DOHH2 (cell line): ENCODE data around the gene PKN1.

Source experiments
- H3F3A ChIP-seq: fragments of 200-600 bp; sonication (generic), shearing (Covaris generic); 2 replicates; pipeline ENCODE4 v1.6.0; 2016; ENCODE audit warnings: antibody characterized with exemption, mild to moderate bottlenecking; ENCODE audit not compliant: control insufficient read depth, insufficient read depth
- H3K27ac ChIP-seq: fragments of 200-600 bp; sonication (generic); 2 replicates; pipeline ENCODE4 v1.5.1; 2014; ENCODE audit warnings: low read depth, mild to moderate bottlenecking, low read length, moderate library complexity
- H3K27me3 ChIP-seq: fragments of 200-600 bp; sonication (generic); 2 replicates; pipeline ENCODE4 v1.6.1; 2014; ENCODE audit warnings: mild to moderate bottlenecking, low read length, mixed read lengths; ENCODE audit not compliant: control insufficient read depth
- H3K36me3 ChIP-seq: fragments of 200-600 bp; sonication (generic); 2 replicates; pipeline ENCODE4 v1.6.1; 2014; ENCODE audit warnings: mild to moderate bottlenecking, low read length, moderate library complexity, mixed read lengths; ENCODE audit not compliant: control insufficient read depth
- H3K4me1 ChIP-seq: fragments of 200-600 bp; sonication (generic); 2 replicates; pipeline ENCODE4 v1.6.1; 2014; ENCODE audit warnings: mild to moderate bottlenecking, low read length, mixed read lengths; ENCODE audit not compliant: control insufficient read depth
- H3K4me2 ChIP-seq: fragments of 200-600 bp; sonication (generic); 2 replicates; pipeline ENCODE4 v1.6.0; 2014; ENCODE audit warnings: mild to moderate bottlenecking, low read length, moderate library complexity
- H3K4me3 ChIP-seq: fragments of 200-600 bp; sonication (generic); 2 replicates; pipeline ENCODE4 v1.5.1; 2014; ENCODE audit warnings: mild to moderate bottlenecking, low read length, mixed read lengths
- H3K79me2 ChIP-seq: fragments of 200-600 bp; sonication (generic); 2 replicates; pipeline ENCODE4 v1.6.1; 2014; ENCODE audit warnings: mild to moderate bottlenecking, low read length, mixed read lengths; ENCODE audit not compliant: control insufficient read depth
- H3K9me2 ChIP-seq: fragments of 200-600 bp; sonication (generic); replicated peaks from 2 replicates; pipeline ENCODE4 v1.6.1; 2014; ENCODE audit warnings: mild to moderate bottlenecking, low read length, mixed read lengths; ENCODE audit not compliant: control insufficient read depth
- H3K9me3 ChIP-seq: fragments of 200-600 bp; sonication (generic); 2 replicates; pipeline ENCODE4 v1.6.1; 2014; ENCODE audit warnings: antibody characterized with exemption, low read length, mixed read lengths; ENCODE audit not compliant: control insufficient read depth, insufficient read depth
- H4K20me1 ChIP-seq: fragments of 200-600 bp; sonication (generic); 2 replicates; pipeline ENCODE4 v1.6.0; 2014; ENCODE audit warnings: low read depth, mild to moderate bottlenecking, antibody characterized with exemption, low read length, moderate library complexity; ENCODE audit not compliant: control insufficient read depth, insufficient read depth
- CTCF ChIP-seq: fragments of 200-600 bp; sonication (generic); IDR thresholded peaks from one replicate; pipeline ENCODE4 v1.5.1; 2014; ENCODE audit warnings: antibody characterized with exemption, mild to moderate bottlenecking, low read depth, low read length; ENCODE audit not compliant: poor library complexity, severe bottlenecking
- EZH2phosphoT487 ChIP-seq: fragments of 200-600 bp; sonication (generic); IDR thresholded peaks from 2 replicates; pipeline ENCODE4 v1.6.1; 2017; ENCODE audit warnings: borderline replicate concordance, mild to moderate bottlenecking, antibody characterized with exemption, low read length, moderate library complexity, mixed read lengths

Gene PKN1

GRCh38 chr19:14432791-14433553 is at the start of gene PKN1:
Gene PKN1 (plus strand): TSS chr19:14433306. CDS start chr19:14433522, 216 bp downstream.
- H3K27ac ChIP-seq, result peak within 1 kb of the TSS; percentile 66
- H3K9me2 ChIP-seq, result no peaks in the 10 kb centered on the region

DNA sequence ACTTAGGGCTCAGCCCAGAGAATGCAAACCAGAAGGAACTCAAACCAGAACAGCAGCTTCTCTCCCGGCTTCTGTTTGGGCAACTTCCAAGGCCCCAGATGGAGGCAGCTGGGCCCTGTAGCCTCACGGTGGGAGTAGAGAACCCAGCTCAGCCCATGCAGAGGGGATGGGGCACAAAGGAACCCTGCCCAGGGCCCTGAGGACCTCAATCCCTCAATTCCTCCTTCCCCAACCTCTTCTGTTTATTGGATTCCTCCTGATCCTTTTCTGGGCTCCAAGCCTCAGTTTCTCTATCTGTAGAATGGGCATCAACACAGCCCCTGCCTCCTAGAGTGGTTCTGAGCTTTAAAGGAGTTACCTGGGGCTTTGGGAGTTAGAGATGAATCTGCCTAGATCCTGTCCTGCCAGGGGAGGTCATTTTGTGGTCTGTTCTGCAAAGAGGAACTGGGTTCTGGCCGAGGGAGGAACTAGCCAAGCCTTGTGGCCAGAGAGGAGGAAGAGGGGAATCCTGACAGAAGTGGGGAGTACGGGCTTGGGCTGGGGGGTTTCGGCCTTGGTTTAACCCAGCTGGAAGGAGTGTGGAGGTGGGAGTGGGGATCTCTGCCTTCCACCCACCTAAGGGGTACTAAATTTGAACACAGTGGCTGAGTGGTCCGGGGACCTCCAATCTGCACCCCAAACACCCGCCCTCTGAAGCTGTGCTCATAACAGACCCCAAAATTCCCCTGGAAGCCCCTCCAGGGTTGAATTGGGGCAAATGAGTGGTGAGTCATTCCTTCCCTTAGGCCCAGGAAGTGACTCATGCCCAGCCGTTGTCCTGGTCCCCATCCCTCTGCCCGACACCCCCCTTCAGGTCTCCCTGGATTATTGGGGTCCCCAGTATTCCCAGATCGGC is 49.2 kb upstream of the PKN1 start:
- 0 out of 2 replicates have a peak overlapping the region, but pooled peaks have one; percentile 11 for H3K4me2 ChIP-seq
- no peaks in the 10 kb centered on the region for H3K79me2 ChIP-seq
- H3K9me2 ChIP-seq, result no peaks in the 10 kb centered on the region
- H3K36me3 ChIP-seq, result no peaks in the 10 kb centered on the region
- H3K27ac ChIP-seq, result no peak overlapping the region
- H3F3A ChIP-seq, result peaks cover 8% of the 10 kb centered on the region; the same call in 1 of the 2 replicates
- no peaks in the 10 kb centered on the region for H3K9me3 ChIP-seq
- H3K27me3 ChIP-seq, result peaks cover 58% of the 10 kb centered on the region
- no peak for TF ChIP-seq EZH2phosphoT487
- TF ChIP-seq CTCF, result no peak
- no peaks in the 10 kb centered on the region for H4K20me1 ChIP-seq
- peaks cover 51% of the 10 kb centered on the region for H3K4me1 ChIP-seq
- H3K4me3 ChIP-seq, result no peak overlapping the region

More at GRCh38 chr19:14432791-14433553, at the start of gene PKN1:
- Histone ChIP-seq H3K4me1 (peaks cover 59% of the 10 kb centered on the region), H3K36me3 (peaks cover 21% of the 10 kb centered on the region), H3K9me3 (no peaks in the 10 kb centered on the region), H3K79me2 (peaks cover 57% of the 10 kb centered on the region), H3K4me3 (peak within 1 kb of the TSS; percentile 79), H3K4me2 (peak within 1 kb of the TSS; percentile 84), H4K20me1 (peaks cover 8% of the 10 kb centered on the region), H3K27me3 (no peaks in the 10 kb centered on the region), H3F3A (peaks cover 9% of the 10 kb centered on the region; the same call in 1 of the 2 replicates)
- TF ChIP-seq CTCF (no peak), EZH2phosphoT487 (no peak)

GRCh38 chr19:14385492-14385891 is 47.6 kb upstream of the PKN1 start:
- Histone ChIP-seq H3K4me2 (no peak overlapping the region), H3F3A (no peaks in the 10 kb centered on the region), H3K27ac (no peak overlapping the region)

More at GRCh38 chr19:14385492-14385891, 47.6 kb upstream of the PKN1 start:
- peak; percentile 71; the same call in 1 of the 2 replicates for TF ChIP-seq EZH2phosphoT487
- no peak for TF ChIP-seq CTCF
- Histone ChIP-seq H3K36me3 (no peaks in the 10 kb centered on the region), H3K27me3 (peaks cover 45% of the 10 kb centered on the region), H3K9me2 (no peaks in the 10 kb centered on the region), H3K79me2 (no peaks in the 10 kb centered on the region), H4K20me1 (no peaks in the 10 kb centered on the region), H3K4me3 (no peak overlapping the region), H3K9me3 (no peaks in the 10 kb centered on the region), H3K4me1 (peaks cover 41% of the 10 kb centered on the region)
